H1 (cell line): ENCODE data around the gene SMARCAL1. TPM values are rescaled to one million over a fixed set of nuclear protein-coding genes. Genes with fewer than 3 reads are reported as not detected.

ENCODE experiments used
- CTCF ChIA-PET: fragments of 300-600 bp; sonication (Branson Sonifier 250); formaldehyde crosslinking; loops from one replicate; lab custom pipeline; 2021; ENCODE audit not compliant: partially characterized antibody; lab: Charles Lee
- POLR2A ChIA-PET: fragments of 300-600 bp; sonication (Branson Sonifier 250); formaldehyde crosslinking; loops from one replicate; lab custom pipeline; 2021; ENCODE audit warnings: inconsistent platforms; ENCODE audit not compliant: partially characterized antibody; lab: Charles Lee
- DNase-seq, 2 experiments: peaks; one replicate each; pipeline versions ENCODE4 v3.0.0 to v3.0.0-alpha.2; 2010 to 2022; ENCODE audit warnings: low spot score in 2 of 2, low read depth in 1 of 2, mixed read lengths in 1 of 2
- FAIRE-seq: peaks from 2 replicates; lab custom pipeline; 2011; peaks lifted over from hg19 to GRCh38; lab: Jason Lieb, UNC
- H2AFZ ChIP-seq: 2 replicates; pipeline ENCODE4 v1.8.1; 2012; ENCODE audit warnings: low read length, inconsistent platforms
- H2AK5ac ChIP-seq: 2 replicates; pipeline ENCODE4 v1.6.1; 2013; ENCODE audit warnings: low read depth, low read length
- H2BK120ac ChIP-seq: replicated peaks from 2 replicates; pipeline ENCODE3; 2013; ENCODE audit warnings: low read depth, low read length, inconsistent platforms
- H2BK12ac ChIP-seq: 2 replicates; pipeline ENCODE4 v1.6.1; 2013; ENCODE audit warnings: low read depth, low read length
- H2BK15ac ChIP-seq: 2 replicates; pipeline ENCODE4 v1.6.1; 2013; ENCODE audit warnings: low read length
- H2BK20ac ChIP-seq: 2 replicates; pipeline ENCODE4 v1.6.1; 2013; ENCODE audit warnings: low read length
- H2BK5ac ChIP-seq: 2 replicates; pipeline ENCODE4 v1.6.1; 2013; ENCODE audit warnings: low read depth, low read length
- H3K14ac ChIP-seq: 2 replicates; pipeline ENCODE4 v1.6.1; 2013; ENCODE audit warnings: inconsistent platforms; ENCODE audit not compliant: insufficient read length
- H3K18ac ChIP-seq: 2 replicates; pipeline ENCODE4 v1.6.1; 2013; ENCODE audit warnings: low read length; ENCODE audit errors: extremely low read depth
- H3K23ac ChIP-seq: 2 replicates; pipeline ENCODE4 v1.6.1; 2013; ENCODE audit warnings: inconsistent platforms; ENCODE audit not compliant: insufficient read length
- H3K23me2 ChIP-seq: 2 replicates; pipeline ENCODE4 v1.6.1; 2013; ENCODE audit warnings: low read depth, low read length
- H3K27ac ChIP-seq: 2 replicates; pipeline ENCODE4 v1.6.1; 2011; ENCODE audit warnings: low read depth, low read length, inconsistent platforms
- H3K27me3 ChIP-seq, 4 experiments: replicated peaks in 1 of 4; 1 replicate in 1 of 4; 2 replicates in 3 of 4; pipeline versions ENCODE4 v1.6.1 to v1.8.1; 2011 to 2013; ENCODE audit warnings: low read length in 3 of 4, mild to moderate bottlenecking in 3 of 4, inconsistent platforms in 2 of 4, mixed read lengths in 2 of 4, moderate library complexity in 1 of 4; ENCODE audit not compliant: control insufficient read depth in 3 of 4, insufficient read depth in 3 of 4; ENCODE audit errors: extremely low read depth in 1 of 4
- H3K36me3 ChIP-seq, 4 experiments: 2 replicates each; pipeline versions ENCODE4 v1.6.1 to v1.8.1; 2011 to 2013; ENCODE audit warnings: mild to moderate bottlenecking in 4 of 4, low read length in 3 of 4, moderate library complexity in 2 of 4, control low read depth in 1 of 4, inconsistent platforms in 1 of 4; ENCODE audit not compliant: insufficient read depth in 4 of 4, control insufficient read depth in 2 of 4
- H3K4ac ChIP-seq: replicated peaks from 2 replicates; pipeline ENCODE3; 2013; ENCODE audit warnings: low read length, low read depth, mixed read lengths, inconsistent platforms; ENCODE audit not compliant: insufficient read length
- H3K4me1 ChIP-seq, 4 experiments: replicated peaks in 1 of 4; 1 replicate in 1 of 4; 2 replicates in 3 of 4; pipeline versions ENCODE4 v1.6.1 to v1.8.1; 2011 to 2013; ENCODE audit warnings: low read length in 3 of 4, inconsistent platforms in 2 of 4, mixed read lengths in 1 of 4; ENCODE audit not compliant: insufficient read depth in 4 of 4, control insufficient read depth in 3 of 4
- H3K4me2 ChIP-seq, 2 experiments: 2 replicates each; pipeline versions ENCODE4 v1.6.1 to v1.8.1; 2011 to 2013; ENCODE audit warnings: low read depth in 2 of 2, low read length in 2 of 2, control low read depth in 1 of 2, inconsistent platforms in 1 of 2, mild to moderate bottlenecking in 1 of 2; ENCODE audit not compliant: insufficient read depth in 1 of 2
- H3K4me3 ChIP-seq, 4 experiments: fragments of 200-600, 300-600 bp in 1 of 4; sonication (generic), shearing (Covaris generic), sonication (Bioruptor Twin) in 1 of 4; 2 replicates each; pipeline versions ENCODE4 v1.5.1 to v1.8.1; 2011 to 2016; ENCODE audit warnings: low read length in 4 of 4, low read depth in 3 of 4, control low read depth in 2 of 4, inconsistent platforms in 2 of 4, mild to moderate bottlenecking in 2 of 4, mixed read lengths in 1 of 4, moderate library complexity in 1 of 4; ENCODE audit not compliant: insufficient read depth in 2 of 4; ENCODE audit errors: extremely low read depth in 1 of 4
- H3K56ac ChIP-seq: replicated peaks from 2 replicates; pipeline ENCODE3; 2013; ENCODE audit warnings: low read depth, mild to moderate bottlenecking, mixed read lengths, low read length, inconsistent platforms; ENCODE audit not compliant: insufficient read length
- H3K79me1 ChIP-seq: 2 replicates; pipeline ENCODE4 v1.6.1; 2013; ENCODE audit warnings: low read depth, low read length, control low read depth
- H3K79me2 ChIP-seq, 2 experiments: 2 replicates each; pipeline versions ENCODE4 v1.6.1 to v1.8.1; 2012 to 2013; ENCODE audit warnings: low read length in 2 of 2, mild to moderate bottlenecking in 2 of 2, inconsistent platforms in 1 of 2; ENCODE audit not compliant: insufficient read depth in 2 of 2, control insufficient read depth in 1 of 2
- H3K9ac ChIP-seq, 4 experiments: replicated peaks in 1 of 4; 1 replicate in 1 of 4; 2 replicates in 3 of 4; pipeline versions ENCODE4 v1.6.1 to v1.8.1; 2011 to 2013; ENCODE audit warnings: low read depth in 3 of 4, low read length in 3 of 4, control low read depth in 2 of 4, mild to moderate bottlenecking in 2 of 4, moderate library complexity in 2 of 4, inconsistent platforms in 1 of 4; ENCODE audit errors: extremely low read depth in 1 of 4
- H3K9me3 ChIP-seq, 2 experiments: 2 replicates each; pipeline versions ENCODE4 v1.6.1 to v1.8.1; 2012 to 2013; ENCODE audit warnings: mild to moderate bottlenecking in 2 of 2, moderate library complexity in 2 of 2, control low read depth in 1 of 2, inconsistent platforms in 1 of 2, low read depth in 1 of 2, low read length in 1 of 2, mixed read lengths in 1 of 2; ENCODE audit not compliant: insufficient read depth in 2 of 2
- H4K20me1 ChIP-seq, 2 experiments: replicated peaks in 1 of 2; 2 replicates each; pipeline versions ENCODE3 to v1.8.1; 2011 to 2013; ENCODE audit warnings: inconsistent platforms in 2 of 2, low read length in 2 of 2, mild to moderate bottlenecking in 1 of 2; ENCODE audit not compliant: insufficient read depth in 2 of 2, control insufficient read depth in 1 of 2
- H4K5ac ChIP-seq: 2 replicates; pipeline ENCODE4 v1.6.1; 2013; ENCODE audit warnings: low read length, low read depth, mixed read lengths, inconsistent platforms; ENCODE audit not compliant: insufficient read length
- H4K8ac ChIP-seq: 2 replicates; pipeline ENCODE4 v1.8.0; 2013; ENCODE audit warnings: mild to moderate bottlenecking, moderate library complexity, low read length, inconsistent platforms; ENCODE audit not compliant: insufficient read depth; ENCODE audit errors: extremely low read depth
- H4K91ac ChIP-seq: replicated peaks from 2 replicates; pipeline ENCODE3; 2013; ENCODE audit warnings: low read length, mixed read lengths, inconsistent platforms; ENCODE audit not compliant: insufficient read length
- ASH2L ChIP-seq: fragments of 200-600, 300-600 bp; sonication (generic); IDR thresholded peaks from one replicate; pipeline ENCODE4 v1.7.1; 2017; ENCODE audit warnings: low read length
- ATF3 ChIP-seq: IDR thresholded peaks from 2 replicates; pipeline ENCODE4 v1.6.1; 2011; ENCODE audit warnings: low read depth, mild to moderate bottlenecking, low read length; ENCODE audit not compliant: insufficient read depth
- BRCA1 ChIP-seq: IDR thresholded peaks from 2 replicates; pipeline ENCODE4 v1.6.1; 2012; ENCODE audit warnings: low read depth, low read length, improper control_type of control experiment
- JUND ChIP-seq: IDR thresholded peaks from 2 replicates; pipeline ENCODE4 v1.6.1; 2011; ENCODE audit warnings: mild to moderate bottlenecking, improper control_type of control experiment, low read length
- RNF2 ChIP-seq: fragments of 200-900, 300-1000 bp; sonication (generic); IDR thresholded peaks from 2 replicates; pipeline ENCODE4 v1.7.1; 2016; ENCODE audit warnings: borderline replicate concordance, low read depth, mild to moderate bottlenecking, antibody characterized with exemption, low read length; ENCODE audit not compliant: poor library complexity, severe bottlenecking; ENCODE audit errors: missing control alignments
- TAF1 ChIP-seq: IDR thresholded peaks from 2 replicates; pipeline ENCODE4 v1.6.1; 2011; ENCODE audit warnings: mild to moderate bottlenecking, low read depth, low read length
- USF2 ChIP-seq: IDR thresholded peaks from 2 replicates; pipeline ENCODE4 v1.6.1; 2011; ENCODE audit warnings: low read length, improper control_type of control experiment
- YY1 ChIP-seq: IDR thresholded peaks from 2 replicates; pipeline ENCODE4 v1.6.1; 2011; ENCODE audit warnings: low read depth, mild to moderate bottlenecking, low read length
- polyA plus RNA-seq, 7 experiments: library from polyadenylated mRNA; depleted of rRNA in 3 of 7; stranded (reverse) in 5 of 7; unstranded in 2 of 7; fragments of >200 nt in 5 of 7; fragments of 200-250 nt in 2 of 7; gene quantifications; 1 replicate in 5 of 7; 2 replicates in 1 of 7; 4 replicates in 1 of 7; pipeline versions ENCODE4 v1.2.1 to v1.2.3, GENCODE V29; 2011 to 2013; ENCODE audit warnings: missing spikeins in 2 of 7, mixed read lengths in 2 of 7
- total RNA-seq: library from RNA; stranded (reverse); fragmentation: NEBNext Ultra II Directional; extraction: Animal tissue kit (Norgen Biotek cat#: 25700); gene quantifications from 2 replicates; pipeline ENCODE4 v1.2.1, GENCODE V29; 2021

Gene SMARCAL1
- total and polyA plus RNA-seq, 2 of the 8 experiments (the other 6 are each of a cell fraction or from before 2014, with no cell fraction given), result 17.6 to 17.9 TPM

- Histone ChIP-seq H3K23ac (no peak overlapping the region), H3K4ac (no peak overlapping the region), H3K27me3 (peaks cover 0 to 9% (median 0%) of the 10 kb centered on the region in 4 experiments; a peak in 4 of 7 replicates), H3K23me2 (peaks cover 17% of the 10 kb centered on the region; the same call in 1 of the 2 replicates), H3K14ac (no peak overlapping the region), H3K9me3 (no peaks in the 10 kb centered on the region), H3K4me2 (no peak overlapping the region), H2BK12ac (no peak overlapping the region), H3K36me3 (no peaks in the 10 kb centered on the region), H3K56ac (no peak overlapping the region), H2BK15ac (no peak overlapping the region), H4K91ac (no peak overlapping the region), H3K9ac (no peak overlapping the region), H3K4me3 (no peak overlapping the region), H3K4me1 (peaks cover 4 to 6% (median 5%) of the 10 kb centered on the region in 4 experiments; a peak in 5 of 7 replicates), H2AFZ (no peak overlapping the region), H2BK5ac (no peak overlapping the region), H4K5ac (no peak overlapping the region), H2BK20ac (no peak overlapping the region), H3K79me2 (no peaks in the 10 kb centered on the region), H3K27ac (no peak overlapping the region), H4K20me1 (no peaks in the 10 kb centered on the region), H4K8ac (no peak overlapping the region), H2BK120ac (no peak overlapping the region), H3K79me1 (no peaks in the 10 kb centered on the region), H2AK5ac (no peak overlapping the region), H3K18ac (no peak overlapping the region)
- no peak for TF ChIP-seq JUND
- TF ChIP-seq ATF3, result no peak
- no peak for TF ChIP-seq YY1
- no peak for TF ChIP-seq RNF2
- no peak for TF ChIP-seq TAF1
- TF ChIP-seq BRCA1, result no peak
- no peak for TF ChIP-seq ASH2L
- TF ChIP-seq USF2, result no peak
- no peak for DNase-seq
- ChIA-PET CTCF (interaction anchor here (0.9 to 3.9 kb wide), 4 partner anchors 25 to 71 kb away, joined by 3 to 24 read pairs (median 3); no protein-coding TSS in a partner anchor), POLR2A (interaction anchor here (1.0 kb wide), 1 partner anchor 125 kb away, joined by 3 read pairs; the partner anchor contains the start of gene RPL37A)
- FAIRE-seq, result no peak
Measured at GRCh38 chr2:216373896-216374295, 38.4 kb upstream of the SMARCAL1 start.
